ENCODE measurements around the gene CELSR1.

Gene CELSR1

GRCh38 chr22:46584081-46584921, 46.9 kb upstream of the CELSR1 start:
- Histone ChIP-seq H4K5ac (ENCODE audit: low read length) (no peak overlapping the region), H3K4me3 (ENCODE audit: low read length) (no peak overlapping the region), H3K18ac (ENCODE audit: low read length) (no peak overlapping the region), H4K8ac (ENCODE audit: low read depth, low read length) (no peak overlapping the region), H3K27me3 (ENCODE audit: insufficient read depth, low read length, poor library complexity) (no peaks in the 10 kb centered on the region), H2BK120ac (ENCODE audit: low read depth, low read length) (no peak overlapping the region), H3K4ac (ENCODE audit: low read depth, low read length) (no peak overlapping the region), H2AK5ac (ENCODE audit: low read length) (no peak overlapping the region), H3K4me1 (ENCODE audit: control insufficient read depth, low read depth, low read length) (peaks cover 9% of the 10 kb centered on the region), H3K79me1 (ENCODE audit: low read length) (peaks cover 9% of the 10 kb centered on the region), H2BK15ac (replicated peaks; ENCODE audit: low read depth) (no peak overlapping the region), H3K9ac (ENCODE audit: low read length) (peak overlapping the region; percentile 8), H3K23ac (ENCODE audit: low read length) (no peak overlapping the region), H3K36me3 (ENCODE audit: control insufficient read depth, insufficient read depth, low read length) (no peaks in the 10 kb centered on the region), H3K79me2 (ENCODE audit: control insufficient read depth, insufficient read depth, low read length) (no peaks in the 10 kb centered on the region), H2BK5ac (ENCODE audit: low read length) (no peak overlapping the region), H3K56ac (ENCODE audit: low read length) (peak overlapping the region; percentile 67), H3K27ac (ENCODE audit: low read depth, low read length) (no peak overlapping the region), H3K4me2 (ENCODE audit: low read length) (no peak overlapping the region)
- no CpG with 5 or more reads among the region's 43 CpGs for WGBS (ENCODE audit: extremely low coverage, insufficient coverage, low lambda C conversion rate)
- DNase-seq = peak; percentile 40

GRCh38 chr22:46583571-46583970, 46.2 kb upstream of the CELSR1 start:
- Histone ChIP-seq H4K5ac (ENCODE audit: low read length) (no peak overlapping the region), H3K27me3 (ENCODE audit: insufficient read depth, low read length, poor library complexity) (no peaks in the 10 kb centered on the region), H3K36me3 (ENCODE audit: control insufficient read depth, insufficient read depth, low read length) (no peaks in the 10 kb centered on the region), H3K4me2 (ENCODE audit: low read length) (no peak overlapping the region), H4K8ac (ENCODE audit: low read depth, low read length) (no peak overlapping the region), H3K4me3 (ENCODE audit: low read length) (no peak overlapping the region), H3K4me1 (ENCODE audit: control insufficient read depth, low read depth, low read length) (peaks cover 9% of the 10 kb centered on the region), H3K23ac (ENCODE audit: low read length) (no peak overlapping the region), H3K79me1 (ENCODE audit: low read length) (peaks cover 9% of the 10 kb centered on the region), H3K56ac (ENCODE audit: low read length) (no peak overlapping the region), H2BK5ac (ENCODE audit: low read length) (no peak overlapping the region), H2BK15ac (replicated peaks; ENCODE audit: low read depth) (no peak overlapping the region), H2BK120ac (ENCODE audit: low read depth, low read length) (no peak overlapping the region), H3K9ac (ENCODE audit: low read length) (no peak overlapping the region), H3K79me2 (ENCODE audit: control insufficient read depth, insufficient read depth, low read length) (no peaks in the 10 kb centered on the region), H3K18ac (ENCODE audit: low read length) (no peak overlapping the region), H3K4ac (ENCODE audit: low read depth, low read length) (no peak overlapping the region), H3K27ac (ENCODE audit: low read depth, low read length) (no peak overlapping the region), H2AK5ac (ENCODE audit: low read length) (no peak overlapping the region)
- DNase-seq = no peak
- WGBS (ENCODE audit: extremely low coverage, insufficient coverage, low lambda C conversion rate) = no CpG with 5 or more reads among the region's 11 CpGs

- Histone ChIP-seq H3K27me3 (ENCODE audit: insufficient read depth, low read length, poor library complexity) (no peaks in the 10 kb centered on the region), H3K79me2 (ENCODE audit: control insufficient read depth, insufficient read depth, low read length) (no peaks in the 10 kb centered on the region), H2AK5ac (ENCODE audit: low read length) (no peak overlapping the region), H3K4ac (ENCODE audit: low read depth, low read length) (no peak overlapping the region), H3K23ac (ENCODE audit: low read length) (no peak overlapping the region), H3K9ac (ENCODE audit: low read length) (no peak overlapping the region), H3K56ac (ENCODE audit: low read length) (no peak overlapping the region), H2BK5ac (ENCODE audit: low read length) (no peak overlapping the region), H3K4me3 (ENCODE audit: low read length) (no peak overlapping the region), H2BK120ac (ENCODE audit: low read depth, low read length) (no peak overlapping the region), H3K27ac (ENCODE audit: low read depth, low read length) (no peak overlapping the region), H4K8ac (ENCODE audit: low read depth, low read length) (no peak overlapping the region), H3K4me1 (ENCODE audit: control insufficient read depth, low read depth, low read length) (peaks cover 9% of the 10 kb centered on the region), H2BK15ac (replicated peaks; ENCODE audit: low read depth) (no peak overlapping the region), H4K5ac (ENCODE audit: low read length) (no peak overlapping the region), H3K79me1 (ENCODE audit: low read length) (peaks cover 9% of the 10 kb centered on the region), H3K18ac (ENCODE audit: low read length) (no peak overlapping the region), H3K4me2 (ENCODE audit: low read length) (no peak overlapping the region), H3K36me3 (ENCODE audit: control insufficient read depth, insufficient read depth, low read length) (no peaks in the 10 kb centered on the region)
- DNase-seq = no peak
- no CpG with 5 or more reads among the region's 14 CpGs for WGBS (ENCODE audit: extremely low coverage, insufficient coverage, low lambda C conversion rate)
Observed at GRCh38 chr22:46582281-46582933, 45.0 kb upstream of the CELSR1 start.

- Histone ChIP-seq H2BK15ac (replicated peaks; ENCODE audit: low read depth) (no peak overlapping the region), H2BK120ac (ENCODE audit: low read depth, low read length) (no peak overlapping the region), H3K56ac (ENCODE audit: low read length) (no peak overlapping the region), H3K27me3 (ENCODE audit: insufficient read depth, low read length, poor library complexity) (no peaks in the 10 kb centered on the region), H3K4ac (ENCODE audit: low read depth, low read length) (no peak overlapping the region), H3K4me1 (ENCODE audit: control insufficient read depth, low read depth, low read length) (peaks cover 9% of the 10 kb centered on the region), H2BK5ac (ENCODE audit: low read length) (no peak overlapping the region), H3K23ac (ENCODE audit: low read length) (no peak overlapping the region), H3K9ac (ENCODE audit: low read length) (no peak overlapping the region), H3K4me2 (ENCODE audit: low read length) (no peak overlapping the region), H3K27ac (ENCODE audit: low read depth, low read length) (no peak overlapping the region), H4K8ac (ENCODE audit: low read depth, low read length) (no peak overlapping the region), H3K4me3 (ENCODE audit: low read length) (no peak overlapping the region), H2AK5ac (ENCODE audit: low read length) (no peak overlapping the region), H3K79me1 (ENCODE audit: low read length) (peaks cover 9% of the 10 kb centered on the region), H3K18ac (ENCODE audit: low read length) (no peak overlapping the region), H3K36me3 (ENCODE audit: control insufficient read depth, insufficient read depth, low read length) (no peaks in the 10 kb centered on the region), H3K79me2 (ENCODE audit: control insufficient read depth, insufficient read depth, low read length) (no peaks in the 10 kb centered on the region), H4K5ac (ENCODE audit: low read length) (no peak overlapping the region)
- no peak for DNase-seq
- WGBS (ENCODE audit: extremely low coverage, insufficient coverage, low lambda C conversion rate) = no CpG with 5 or more reads among the region's 14 CpGs
Observed at GRCh38 chr22:46581538-46582244, 44.3 kb upstream of the CELSR1 start.

GRCh38 chr22:46580940-46581537, 43.6 kb upstream of the CELSR1 start:
- Histone ChIP-seq H3K9ac (ENCODE audit: low read length) (no peak overlapping the region), H3K79me1 (ENCODE audit: low read length) (peaks cover 9% of the 10 kb centered on the region), H3K4ac (ENCODE audit: low read depth, low read length) (no peak overlapping the region), H3K79me2 (ENCODE audit: control insufficient read depth, insufficient read depth, low read length) (no peaks in the 10 kb centered on the region), H3K23ac (ENCODE audit: low read length) (no peak overlapping the region), H3K56ac (ENCODE audit: low read length) (no peak overlapping the region), H3K4me3 (ENCODE audit: low read length) (no peak overlapping the region), H3K4me1 (ENCODE audit: control insufficient read depth, low read depth, low read length) (peaks cover 9% of the 10 kb centered on the region), H4K5ac (ENCODE audit: low read length) (no peak overlapping the region), H2BK120ac (ENCODE audit: low read depth, low read length) (no peak overlapping the region), H2BK15ac (replicated peaks; ENCODE audit: low read depth) (no peak overlapping the region), H3K27ac (ENCODE audit: low read depth, low read length) (no peak overlapping the region), H2BK5ac (ENCODE audit: low read length) (no peak overlapping the region), H3K18ac (ENCODE audit: low read length) (no peak overlapping the region), H2AK5ac (ENCODE audit: low read length) (no peak overlapping the region), H3K36me3 (ENCODE audit: control insufficient read depth, insufficient read depth, low read length) (no peaks in the 10 kb centered on the region), H3K4me2 (ENCODE audit: low read length) (no peak overlapping the region), H4K8ac (ENCODE audit: low read depth, low read length) (no peak overlapping the region), H3K27me3 (ENCODE audit: insufficient read depth, low read length, poor library complexity) (no peaks in the 10 kb centered on the region)
- DNase-seq = no peak
- no CpG with 5 or more reads among the region's 13 CpGs for WGBS (ENCODE audit: extremely low coverage, insufficient coverage, low lambda C conversion rate)

Measured in mesendoderm (in vitro differentiated cells).